ENCODE data around the gene KCNIP1. TPM values are rescaled to one million over a fixed set of nuclear protein-coding genes. Genes with fewer than 3 reads are reported as not detected.

The KCNIP1 gene
- total RNA-seq, 1 donor from 2014 or later, result 12.6 TPM

DNA sequence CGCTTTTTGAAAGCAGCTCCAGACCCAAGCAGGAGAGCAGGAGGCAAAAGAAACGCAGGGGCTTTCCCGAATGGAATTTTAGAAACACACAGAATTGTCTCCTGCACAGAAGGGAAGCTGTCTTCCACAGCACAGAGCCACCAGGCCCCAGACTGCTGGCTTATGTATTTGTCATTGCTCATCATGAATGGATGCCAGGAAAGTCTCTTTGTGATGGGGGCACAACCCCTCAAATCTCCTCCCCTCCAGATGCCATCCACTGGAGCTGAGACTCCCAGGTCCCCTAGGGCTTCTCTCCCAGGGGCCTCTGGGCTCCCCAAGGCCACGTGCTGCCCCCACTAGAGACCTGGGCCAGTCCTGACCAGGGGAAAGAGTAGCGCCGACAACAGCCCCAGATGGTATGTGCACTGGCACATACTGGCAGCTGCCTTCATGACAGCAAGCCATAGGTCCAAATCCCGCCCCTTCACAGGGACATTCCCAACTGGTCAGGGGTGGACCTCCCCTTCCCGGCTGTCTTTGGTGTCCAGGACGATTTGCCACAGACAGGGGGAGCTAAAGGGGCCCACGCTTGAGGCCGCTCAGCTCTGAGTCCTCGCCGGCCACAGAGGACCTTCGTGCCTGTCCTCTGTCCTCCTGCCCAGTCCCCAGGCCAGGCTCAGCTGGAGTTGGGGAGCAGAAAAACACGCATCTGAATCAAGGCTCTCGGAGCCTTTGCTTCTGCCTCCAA is 127.8 kb downstream of the KCNIP1 start:
- no peak overlapping the region for H3K27ac Mint-ChIP-seq (ENCODE audit: unreplicated experiment)

DNA sequence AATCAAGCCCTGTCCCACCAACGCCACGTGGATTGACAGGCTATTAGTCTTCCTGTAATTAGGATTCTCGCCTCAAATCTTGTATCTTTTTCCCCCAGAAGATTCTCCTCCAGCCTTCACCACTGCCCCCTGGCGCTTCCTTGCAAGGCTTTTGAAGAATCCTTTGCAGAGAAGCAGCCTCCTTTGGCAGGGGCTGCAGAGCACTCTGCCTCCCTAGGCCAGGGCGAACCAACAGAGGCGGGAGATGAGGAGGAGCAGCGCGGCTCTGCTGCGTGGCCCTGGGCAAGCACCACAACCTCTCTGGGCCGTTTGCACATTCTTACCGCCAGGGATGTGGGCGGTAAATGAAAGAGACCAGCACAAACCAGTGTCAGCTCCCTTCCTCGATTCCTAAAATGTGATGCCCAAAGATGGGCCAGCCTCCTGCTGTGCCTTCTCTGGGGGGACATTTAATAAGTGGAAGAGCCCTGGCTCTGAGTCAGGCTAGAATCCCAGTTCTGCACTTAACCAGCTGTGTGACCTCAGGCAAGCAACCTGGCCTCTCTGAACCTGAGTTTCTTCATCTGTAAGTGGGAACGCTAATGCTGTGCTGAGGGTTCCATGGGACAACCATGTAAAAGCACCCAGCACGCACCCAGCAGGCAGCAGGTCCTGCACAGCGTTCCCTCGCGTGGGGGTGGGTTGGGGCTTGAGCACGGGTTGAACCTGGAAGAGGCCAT is 128.6 kb downstream of the KCNIP1 start:
- no peak for TF ChIP-seq CTCF (IDR thresholded peaks at IDR 0.05)
- peak overlapping the region; percentile 73 for H3K4me3 Mint-ChIP-seq (ENCODE audit: unreplicated experiment)
- H3K9me3 Mint-ChIP-seq (ENCODE audit: unreplicated experiment), result no peaks in the 10 kb centered on the region
- no peak for DNase-seq (ENCODE audit: extremely low spot score, unreplicated experiment)
- H3K36me3 Mint-ChIP-seq (ENCODE audit: unreplicated experiment), result no peaks in the 10 kb centered on the region
- peak overlapping the region; percentile 94 for H3K27ac Mint-ChIP-seq (ENCODE audit: unreplicated experiment)
- no peaks in the 10 kb centered on the region for H3K27me3 Mint-ChIP-seq (ENCODE audit: unreplicated experiment)
- peaks cover 33% of the 10 kb centered on the region for H3K4me1 Mint-ChIP-seq (ENCODE audit: unreplicated experiment)

More for the DNA sequence above, 127.8 kb downstream of the KCNIP1 start:
- no peak overlapping the region for H3K4me3 Mint-ChIP-seq (ENCODE audit: unreplicated experiment)
- H3K9me3 Mint-ChIP-seq (ENCODE audit: unreplicated experiment), result no peaks in the 10 kb centered on the region
- peak; percentile 41 for TF ChIP-seq CTCF (IDR thresholded peaks at IDR 0.05)
- no peak for DNase-seq (ENCODE audit: extremely low spot score, unreplicated experiment)
- H3K27me3 Mint-ChIP-seq (ENCODE audit: unreplicated experiment), result no peaks in the 10 kb centered on the region
- peaks cover 33% of the 10 kb centered on the region for H3K4me1 Mint-ChIP-seq (ENCODE audit: unreplicated experiment)
- no peaks in the 10 kb centered on the region for H3K36me3 Mint-ChIP-seq (ENCODE audit: unreplicated experiment)

DNA sequence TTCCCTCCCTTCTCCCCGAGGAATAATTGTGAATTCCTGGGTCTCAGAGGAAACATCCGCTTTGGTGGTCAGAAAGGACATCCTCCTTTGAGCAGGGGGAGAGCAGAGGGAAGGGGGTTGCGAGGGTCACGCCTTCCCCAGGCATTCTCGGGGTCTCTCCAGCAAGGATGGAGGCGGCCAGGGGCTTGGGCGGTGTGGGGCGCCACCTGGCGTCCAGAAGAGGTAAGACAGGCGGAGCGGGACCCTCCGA is 129.1 kb downstream of the KCNIP1 start:
- Mint-ChIP-seq H3K9me3 (ENCODE audit: unreplicated experiment) (no peaks in the 10 kb centered on the region), H3K36me3 (ENCODE audit: unreplicated experiment) (no peaks in the 10 kb centered on the region), H3K27me3 (ENCODE audit: unreplicated experiment) (no peaks in the 10 kb centered on the region), H3K27ac (ENCODE audit: unreplicated experiment) (peak overlapping the region; percentile 94), H3K4me3 (ENCODE audit: unreplicated experiment) (peak overlapping the region; percentile 73), H3K4me1 (ENCODE audit: unreplicated experiment) (peaks cover 33% of the 10 kb centered on the region)
- peak; percentile 93 for DNase-seq (ENCODE audit: extremely low spot score, unreplicated experiment)
- TF ChIP-seq CTCF (IDR thresholded peaks at IDR 0.05), result peak; percentile 100

DNA sequence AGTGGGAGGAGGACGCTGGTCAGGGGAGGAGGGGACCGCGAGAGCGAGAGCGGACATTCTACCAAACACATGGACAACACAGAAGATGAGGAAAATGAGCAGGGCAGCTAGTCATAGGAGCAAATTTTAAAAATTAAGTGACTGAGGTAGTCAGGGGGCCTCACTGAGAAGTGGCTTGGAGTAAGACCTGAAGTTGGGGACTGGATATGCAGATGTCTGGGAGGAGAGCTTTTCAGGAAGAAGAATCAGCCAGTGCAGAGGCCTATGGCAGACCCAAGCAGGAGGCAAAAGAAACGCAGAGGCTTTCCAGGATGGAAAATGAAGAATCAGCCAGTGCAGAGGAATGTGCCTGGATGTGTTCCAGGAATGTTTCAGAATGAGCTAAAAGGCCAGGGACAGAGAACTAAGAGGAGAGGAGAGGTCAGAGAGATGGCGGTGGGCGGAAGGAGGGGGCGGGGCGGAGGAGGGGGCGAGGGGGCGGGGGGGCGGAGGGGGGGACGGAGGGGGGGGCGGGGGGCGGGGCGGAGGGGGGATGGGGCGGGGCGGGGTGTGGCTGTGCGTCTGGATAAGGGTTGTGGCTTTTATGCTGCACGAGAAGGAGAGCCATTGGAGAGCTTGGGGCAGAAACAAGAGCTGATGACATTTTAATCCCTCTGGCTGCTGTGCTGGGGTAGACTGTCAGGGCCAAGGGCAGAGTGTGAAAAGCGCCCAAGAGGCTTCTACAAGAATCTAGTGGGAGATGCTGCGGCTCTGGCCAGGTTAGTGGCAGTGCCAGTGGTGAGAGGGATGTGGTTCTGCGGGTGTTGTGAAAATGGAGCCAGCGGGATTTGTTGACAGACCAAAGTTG is 129.6 kb downstream of the KCNIP1 start:
- H3K4me3 Mint-ChIP-seq (ENCODE audit: unreplicated experiment), result peak overlapping the region; percentile 73
- peak overlapping the region; percentile 94 for H3K27ac Mint-ChIP-seq (ENCODE audit: unreplicated experiment)
- peaks cover 33% of the 10 kb centered on the region for H3K4me1 Mint-ChIP-seq (ENCODE audit: unreplicated experiment)
- no peaks in the 10 kb centered on the region for H3K9me3 Mint-ChIP-seq (ENCODE audit: unreplicated experiment)
- TF ChIP-seq CTCF (IDR thresholded peaks at IDR 0.05), result no peak
- no peaks in the 10 kb centered on the region for H3K36me3 Mint-ChIP-seq (ENCODE audit: unreplicated experiment)
- DNase-seq (ENCODE audit: extremely low spot score, unreplicated experiment), result no peak
- no peaks in the 10 kb centered on the region for H3K27me3 Mint-ChIP-seq (ENCODE audit: unreplicated experiment)

Data from osteocyte (in vitro differentiated cells).